Activated naive CD4-positive, alpha-beta T cell (primary cell): ENCODE measurements around the gene STAB2.
"Not testable (repeated sequence)": the region's sequence is repeated elsewhere in the genome, so short reads cannot be mapped to it uniquely, and the experiment has no call there.

Experiments used
- DNase-seq, 4 experiments: peaks; one replicate each; lab custom pipeline; 2025; lab: John Stamatoyannopoulos, UW

STAB2 gene

GRCh38 chr12:103809639-103810038 lies 222.6 kb downstream of the STAB2 start:
- not testable (repeated sequence) for DNase-seq

- no peak for DNase-seq
Observed at GRCh38 chr12:103810111-103810510, 223.0 kb downstream of the STAB2 start.

- no peak for DNase-seq
Observed at GRCh38 chr12:103811791-103812190, 224.7 kb downstream of the STAB2 start.

GRCh38 chr12:103812789-103813188 lies 225.7 kb downstream of the STAB2 start:
- DNase-seq: no peak

- DNase-seq: no peak
Observed at GRCh38 chr12:103813426-103813825, 226.4 kb downstream of the STAB2 start.

- no peak for DNase-seq
Observed at GRCh38 chr12:103813949-103814348, 226.9 kb downstream of the STAB2 start.

GRCh38 chr12:103814436-103814835 lies 227.4 kb downstream of the STAB2 start:
- no peak for DNase-seq
